Osteocyte (in vitro differentiated cells): ENCODE results near the gene GLT1D1. TPM values are rescaled to one million over a fixed set of nuclear protein-coding genes. Genes with fewer than 3 reads are reported as not detected.
A peak's percentile ranks its signal among the peaks of the same experiment; 100 is the strongest.

Experiments used
- DNase-seq: peaks from one replicate; pipeline ENCODE4 v3.0.0; 2021; ENCODE audit warnings: mixed read lengths; ENCODE audit not compliant: unreplicated experiment; ENCODE audit errors: extremely low spot score
- H3K27ac Mint-ChIP-seq: one replicate; pipeline ENCODE4 v1.8.0; 2021; ENCODE audit warnings: mild to moderate bottlenecking, mixed read lengths; ENCODE audit not compliant: unreplicated experiment
- H3K27me3 Mint-ChIP-seq: one replicate; pipeline ENCODE4 v1.8.0; 2021; ENCODE audit warnings: mixed read lengths; ENCODE audit not compliant: unreplicated experiment
- H3K36me3 Mint-ChIP-seq: one replicate; pipeline ENCODE4 v1.8.0; 2021; ENCODE audit warnings: mixed read lengths; ENCODE audit not compliant: unreplicated experiment
- H3K4me1 Mint-ChIP-seq: one replicate; pipeline ENCODE4 v1.8.0; 2021; ENCODE audit warnings: mixed read lengths; ENCODE audit not compliant: unreplicated experiment
- H3K4me3 Mint-ChIP-seq: one replicate; pipeline ENCODE4 v1.8.0; 2021; ENCODE audit warnings: mild to moderate bottlenecking, moderate library complexity, mixed read lengths; ENCODE audit not compliant: unreplicated experiment
- H3K9me3 Mint-ChIP-seq: one replicate; pipeline ENCODE4 v1.8.0; 2021; ENCODE audit warnings: mixed read lengths; ENCODE audit not compliant: unreplicated experiment
- total RNA-seq: library from RNA; stranded (reverse); gene quantifications from 2 replicates; pipeline ENCODE4 v1.2.1, GENCODE V29; 2021
- TF ChIP-seq, protein P1 (sequence below): fragments of 200-600 bp; sonication (generic); IDR thresholded peaks from 2 replicates; pipeline ENCODE4 v1.5.0; 2021; ENCODE audit warnings: antibody characterized with exemption, mild to moderate bottlenecking, moderate library complexity

The GLT1D1 gene
- total RNA-seq, 1 donor from 2014 or later, result 0.11 TPM

GRCh38 chr12:128969480-128970055 is 116.3 kb downstream of the GLT1D1 start:
- Mint-ChIP-seq H3K36me3 (no peaks in the 10 kb centered on the region), H3K27ac (no peak overlapping the region), H3K9me3 (peaks cover 6% of the 10 kb centered on the region), H3K4me1 (peaks cover 8% of the 10 kb centered on the region), H3K27me3 (peaks cover 21% of the 10 kb centered on the region), H3K4me3 (no peak overlapping the region)
- no peak for DNase-seq
- TF ChIP-seq, protein P1, sequence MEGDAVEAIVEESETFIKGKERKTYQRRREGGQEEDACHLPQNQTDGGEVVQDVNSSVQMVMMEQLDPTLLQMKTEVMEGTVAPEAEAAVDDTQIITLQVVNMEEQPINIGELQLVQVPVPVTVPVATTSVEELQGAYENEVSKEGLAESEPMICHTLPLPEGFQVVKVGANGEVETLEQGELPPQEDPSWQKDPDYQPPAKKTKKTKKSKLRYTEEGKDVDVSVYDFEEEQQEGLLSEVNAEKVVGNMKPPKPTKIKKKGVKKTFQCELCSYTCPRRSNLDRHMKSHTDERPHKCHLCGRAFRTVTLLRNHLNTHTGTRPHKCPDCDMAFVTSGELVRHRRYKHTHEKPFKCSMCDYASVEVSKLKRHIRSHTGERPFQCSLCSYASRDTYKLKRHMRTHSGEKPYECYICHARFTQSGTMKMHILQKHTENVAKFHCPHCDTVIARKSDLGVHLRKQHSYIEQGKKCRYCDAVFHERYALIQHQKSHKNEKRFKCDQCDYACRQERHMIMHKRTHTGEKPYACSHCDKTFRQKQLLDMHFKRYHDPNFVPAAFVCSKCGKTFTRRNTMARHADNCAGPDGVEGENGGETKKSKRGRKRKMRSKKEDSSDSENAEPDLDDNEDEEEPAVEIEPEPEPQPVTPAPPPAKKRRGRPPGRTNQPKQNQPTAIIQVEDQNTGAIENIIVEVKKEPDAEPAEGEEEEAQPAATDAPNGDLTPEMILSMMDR, result peak; percentile 67

- no peak overlapping the region for H3K4me3 Mint-ChIP-seq
- peaks cover under 1% of the 10 kb centered on the region for H3K9me3 Mint-ChIP-seq
- DNase-seq, result no peak
- H3K36me3 Mint-ChIP-seq, result no peaks in the 10 kb centered on the region
- H3K27me3 Mint-ChIP-seq, result peaks cover 21% of the 10 kb centered on the region
- no peak overlapping the region for H3K27ac Mint-ChIP-seq
- peaks cover 8% of the 10 kb centered on the region for H3K4me1 Mint-ChIP-seq
- TF ChIP-seq, protein P1, result no peak
Observed at GRCh38 chr12:128970110-128970509, 116.8 kb downstream of the GLT1D1 start.

- DNase-seq, result no peak
- Mint-ChIP-seq H3K27ac (no peak overlapping the region), H3K9me3 (no peaks in the 10 kb centered on the region), H3K4me3 (no peak overlapping the region), H3K36me3 (no peaks in the 10 kb centered on the region), H3K27me3 (peaks cover 19% of the 10 kb centered on the region), H3K4me1 (peaks cover 8% of the 10 kb centered on the region)
- TF ChIP-seq, protein P1, result no peak
Observed at GRCh38 chr12:128970941-128971340, 117.7 kb downstream of the GLT1D1 start.

DNA sequence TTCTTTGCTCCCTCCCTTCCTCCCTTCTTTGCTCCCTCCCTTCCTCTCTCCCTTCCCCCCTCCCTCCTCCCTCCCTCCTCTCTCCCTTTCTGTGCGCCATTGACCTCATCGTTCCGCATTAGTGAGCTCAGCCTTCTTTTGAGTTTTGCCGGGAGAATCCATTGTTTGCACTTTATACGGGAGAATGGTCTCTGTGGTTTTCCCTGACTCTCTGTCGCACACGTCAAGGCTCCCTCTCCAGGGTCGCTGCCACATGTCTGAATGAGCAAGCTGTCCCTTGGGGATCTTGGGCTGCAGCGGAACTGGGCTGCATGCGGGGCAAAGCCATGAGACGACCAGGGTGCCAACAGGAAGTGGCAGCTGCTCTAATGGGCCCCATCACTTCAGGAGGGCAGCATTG is 118.5 kb downstream of the GLT1D1 start:
- H3K4me1 Mint-ChIP-seq, result peaks cover 8% of the 10 kb centered on the region

GRCh38 chr12:128973883-128974681 is 120.8 kb downstream of the GLT1D1 start:
- Mint-ChIP-seq H3K9me3 (no peaks in the 10 kb centered on the region), H3K4me1 (peaks cover 8% of the 10 kb centered on the region), H3K27ac (no peak overlapping the region), H3K4me3 (no peak overlapping the region), H3K27me3 (peaks cover 16% of the 10 kb centered on the region), H3K36me3 (no peaks in the 10 kb centered on the region)
- TF ChIP-seq, protein P1, result no peak
- no peak for DNase-seq

More for the DNA sequence above, 118.5 kb downstream of the GLT1D1 start:
- Mint-ChIP-seq H3K4me3 (no peak overlapping the region), H3K27me3 (peaks cover 19% of the 10 kb centered on the region), H3K27ac (no peak overlapping the region), H3K9me3 (no peaks in the 10 kb centered on the region), H3K36me3 (no peaks in the 10 kb centered on the region)
- TF ChIP-seq, protein P1, result no peak
- no peak for DNase-seq
